NK-92 treated with Interleukin-12 subunit alpha and Interleukin-12 subunit beta, amount 100 ng/mL, for 24 hours (cell line): Measurements from ENCODE around the gene CYGB.

Source experiments
- DNase-seq: peaks from one replicate; lab custom pipeline; 2025; lab: John Stamatoyannopoulos, UW

The CYGB gene

GRCh38 chr17:76500747-76501017 is 36.8 kb downstream of the CYGB start:
- no peak for DNase-seq

- DNase-seq, result no peak
Observed at GRCh38 chr17:76500074-76500746, 37.3 kb downstream of the CYGB start.

DNA sequence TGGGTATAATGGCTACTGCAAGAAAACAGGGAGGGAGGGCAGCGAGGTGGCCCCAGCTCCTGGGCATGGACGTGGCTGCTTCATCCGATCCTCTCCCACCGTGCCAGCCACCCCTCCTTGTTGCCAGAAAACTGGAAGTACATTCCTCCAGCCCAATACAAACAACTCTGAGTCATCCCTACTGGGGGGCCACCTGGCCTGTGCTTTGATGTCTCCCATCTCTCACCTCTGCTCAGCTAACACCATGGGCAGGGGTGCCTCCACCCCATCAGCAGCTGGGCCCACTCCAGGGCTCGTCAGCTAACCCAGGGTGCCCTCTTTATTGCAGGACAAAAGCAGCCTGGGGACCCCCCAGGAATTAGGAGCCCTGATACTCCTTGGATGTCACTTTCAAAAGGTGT is 38.2 kb downstream of the CYGB start:
- no peak for DNase-seq

GRCh38 chr17:76498876-76499251 is 38.6 kb downstream of the CYGB start:
- DNase-seq, result no peak

GRCh38 chr17:76497979-76498875 is 39.3 kb downstream of the CYGB start:
- DNase-seq, result no peak

DNA sequence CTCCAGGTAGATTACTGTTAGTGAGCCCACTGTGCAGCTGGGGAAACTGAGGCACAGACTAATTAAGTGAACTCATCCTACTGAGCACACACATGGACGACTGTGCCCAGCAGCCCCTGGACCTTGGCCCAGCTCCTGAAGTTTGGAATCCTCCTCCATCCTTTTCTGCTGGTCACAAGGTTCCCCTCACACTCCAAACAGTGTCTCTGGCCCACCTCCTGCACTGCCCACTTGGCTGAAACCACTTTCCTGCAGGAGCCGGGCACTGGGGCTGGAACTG is 39.9 kb downstream of the CYGB start:
- no peak for DNase-seq

- DNase-seq, result no peak
Observed at GRCh38 chr17:76496464-76496863, 41.0 kb downstream of the CYGB start.

GRCh38 chr17:76495663-76496400 is 41.7 kb downstream of the CYGB start:
- no peak for DNase-seq

- no peak for DNase-seq
Observed at GRCh38 chr17:76493505-76494167, 43.9 kb downstream of the CYGB start.

- DNase-seq, result peak; percentile 26
Observed at GRCh38 chr17:76492989-76493501, 44.5 kb downstream of the CYGB start.

GRCh38 chr17:76492123-76492988 is 45.2 kb downstream of the CYGB start:
- DNase-seq, result no peak

DNA sequence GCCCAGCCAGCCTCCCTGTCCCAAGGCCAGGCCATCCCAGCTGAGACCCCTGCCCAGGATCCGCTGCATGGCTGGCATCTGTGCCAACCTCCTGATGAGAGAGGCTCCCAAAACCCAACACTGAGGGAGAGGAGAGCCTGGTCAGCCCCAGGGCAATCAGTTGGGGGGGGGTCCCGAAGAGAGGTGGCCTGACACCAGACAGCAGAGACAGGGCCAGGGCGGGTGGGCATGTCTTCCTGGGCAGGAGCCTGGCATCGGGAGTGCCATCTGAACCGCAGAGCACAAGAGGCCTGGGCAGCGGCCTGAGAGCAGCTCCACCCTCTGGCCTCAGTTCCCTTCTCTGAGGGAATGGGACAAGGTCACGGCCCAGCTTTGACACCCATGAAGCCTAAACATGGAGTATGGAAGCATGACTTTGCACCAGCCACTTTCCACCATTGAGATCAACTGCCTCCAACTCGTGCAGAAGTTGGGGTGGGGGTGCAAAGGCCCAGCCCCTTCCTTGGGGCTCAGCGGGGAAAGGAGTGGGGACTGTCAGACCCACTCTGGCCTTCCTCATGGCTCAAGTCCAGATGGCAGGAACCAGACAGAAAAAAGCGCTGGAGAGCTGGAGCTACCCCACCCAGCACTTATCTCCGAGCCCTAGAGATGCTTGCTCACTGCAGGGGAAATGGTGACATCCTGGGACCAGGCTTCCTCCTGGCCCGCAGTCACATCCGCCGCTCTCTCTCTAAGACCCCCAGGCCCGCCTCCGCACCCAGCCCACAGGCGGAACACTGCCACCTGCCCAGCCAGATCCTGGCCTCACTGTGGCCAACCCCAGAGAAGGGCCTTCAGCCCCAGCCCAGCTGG is 46.0 kb downstream of the CYGB start:
- DNase-seq, result no peak

DNA sequence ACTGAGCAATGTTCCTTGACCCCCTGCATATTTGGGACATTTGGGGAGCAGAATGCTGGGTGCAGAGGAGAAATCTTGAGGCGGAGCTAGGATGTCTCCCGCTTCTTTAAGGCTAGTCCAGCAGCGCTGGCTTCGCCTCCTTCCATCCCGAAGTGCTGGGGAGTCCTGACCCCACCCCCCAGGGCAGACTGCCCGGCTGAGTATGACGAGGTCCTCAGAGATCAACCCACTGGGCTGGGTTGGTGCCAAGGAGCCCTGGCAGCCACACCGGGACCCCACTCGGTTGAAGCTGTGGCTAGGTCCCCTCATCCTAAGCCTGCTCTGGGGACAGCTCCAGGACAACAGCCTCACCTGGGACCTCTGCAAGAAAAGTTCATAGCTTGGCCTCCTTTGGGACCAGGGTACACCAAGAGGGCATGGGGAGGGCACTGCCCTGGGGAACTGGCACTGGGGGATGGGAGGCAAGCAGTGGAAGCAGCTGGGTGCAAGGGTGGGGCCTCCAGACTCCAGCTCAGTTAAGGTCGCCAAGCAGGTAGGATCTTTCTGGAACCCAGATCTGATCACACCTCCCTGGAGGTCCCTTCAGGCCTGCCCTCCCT is 47.3 kb downstream of the CYGB start:
- DNase-seq, result no peak

DNA sequence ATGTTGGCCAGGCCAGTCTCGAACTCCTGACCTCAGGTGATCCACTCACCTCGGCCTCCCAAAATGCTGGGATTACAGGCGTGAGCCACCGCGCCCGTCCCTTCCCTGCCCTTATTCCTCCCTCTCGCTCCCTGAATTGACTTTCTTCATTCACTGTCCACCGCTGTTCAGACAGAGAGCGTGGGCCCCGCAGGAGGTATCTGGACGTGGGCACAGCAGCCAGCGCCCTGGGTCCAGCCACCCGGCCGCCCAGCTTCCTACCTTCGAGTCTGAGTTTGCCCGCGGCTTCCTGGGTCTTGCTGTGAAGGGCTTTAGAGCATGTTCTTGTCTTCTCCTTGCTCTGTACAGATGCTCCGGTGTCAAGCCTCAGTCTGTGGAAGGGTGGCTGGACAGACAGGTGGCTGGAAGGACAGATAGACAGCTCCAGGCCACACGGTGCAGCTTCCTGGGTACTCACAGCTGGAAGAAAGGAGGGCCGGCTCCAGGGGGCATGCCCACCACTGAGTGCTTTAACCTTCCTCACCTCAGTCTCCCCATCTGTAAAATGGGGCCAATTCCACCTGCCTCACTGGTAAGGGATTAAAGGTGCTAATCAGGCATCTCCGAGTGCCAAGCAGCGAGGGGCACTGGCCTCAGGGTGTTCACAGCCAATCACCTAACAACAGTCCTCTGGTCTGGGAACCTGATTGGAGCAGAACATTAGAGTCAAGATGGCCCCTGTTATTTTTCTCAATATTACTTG is 49.9 kb downstream of the CYGB start:
- no peak for DNase-seq

DNA sequence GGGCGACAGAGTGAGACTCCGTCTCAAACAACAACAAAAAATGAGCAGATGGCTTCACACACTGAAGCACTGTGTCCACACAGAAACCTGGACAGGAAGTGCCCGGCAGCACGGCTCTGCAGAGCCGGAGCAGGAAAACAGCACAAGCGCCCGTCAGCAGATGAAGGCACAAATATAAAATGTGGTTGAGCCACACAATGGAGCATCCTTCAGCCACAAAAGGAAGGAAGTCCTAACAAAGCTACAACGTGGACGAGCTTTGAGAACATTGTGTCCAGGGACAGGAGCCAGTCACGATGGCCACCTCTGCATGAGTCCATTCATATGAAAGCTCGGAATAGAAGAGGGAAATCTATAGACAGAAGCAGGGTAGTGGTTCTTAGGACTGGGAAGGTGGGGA is 51.9 kb downstream of the CYGB start:
- no peak for DNase-seq

- no peak for DNase-seq
Observed at GRCh38 chr17:76484228-76484725, 53.2 kb downstream of the CYGB start.

- no peak for DNase-seq
Observed at GRCh38 chr17:76481071-76481655, 56.3 kb downstream of the CYGB start.

DNA sequence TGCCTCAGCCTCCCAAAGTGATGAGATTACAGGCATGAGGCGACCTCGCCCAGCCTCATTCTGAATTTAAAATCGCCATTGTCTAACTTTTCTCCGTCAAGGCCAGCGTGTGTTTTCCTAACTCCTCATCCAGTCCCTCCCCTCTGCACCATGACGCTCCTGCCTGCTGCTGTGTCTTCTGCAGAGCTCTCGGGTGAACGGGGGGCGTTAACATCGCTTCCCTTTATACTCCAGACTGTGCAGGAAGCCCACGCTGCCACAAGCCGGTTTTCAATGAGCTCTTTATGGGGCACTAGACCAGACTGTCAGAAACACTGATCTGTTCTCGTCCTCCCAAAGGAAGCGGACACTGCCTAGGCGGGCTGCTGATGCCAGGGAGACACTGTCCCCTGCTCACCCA is 56.9 kb downstream of the CYGB start:
- no peak for DNase-seq

GRCh38 chr17:76479515-76480060 is 57.9 kb downstream of the CYGB start:
- DNase-seq, result no peak
